Central memory CD8-positive, alpha-beta T cell (primary cell): ENCODE measurements around the gene GGPS1.

Source experiments
- ATAC-seq: fragments of 150-1000 bp; cut with Tn5 transposase; replicated peaks from 2 replicates; pipeline ENCODE4 v1.10.0; 2022; ENCODE audit warnings: mild to moderate bottlenecking, moderate FRiP score, moderate number of reproducible peaks; ENCODE audit not compliant: poor library complexity, severe bottlenecking; ENCODE audit errors: extremely low read depth
- DNase-seq, 2 donors: peaks; one replicate each; pipeline ENCODE4 v3.0.0; 2021; ENCODE audit warnings: low spot score in 2 of 2
- H3K27ac Mint-ChIP-seq: one replicate; pipeline ENCODE4 v1.8.0; 2022; ENCODE audit warnings: low read depth, mild to moderate bottlenecking, moderate library complexity, mixed read lengths
- H3K27me3 Mint-ChIP-seq: one replicate; pipeline ENCODE4 v1.8.0; 2022; ENCODE audit warnings: mixed read lengths
- H3K36me3 Mint-ChIP-seq: one replicate; pipeline ENCODE4 v1.8.0; 2022; ENCODE audit warnings: mild to moderate bottlenecking, moderate library complexity, mixed read lengths; ENCODE audit not compliant: insufficient read depth
- H3K4me1 Mint-ChIP-seq: one replicate; pipeline ENCODE4 v1.8.0; 2022; ENCODE audit warnings: mixed read lengths
- H3K4me3 Mint-ChIP-seq: one replicate; pipeline ENCODE4 v1.8.0; 2022; ENCODE audit warnings: mild to moderate bottlenecking, moderate library complexity, mixed read lengths
- H3K9me3 Mint-ChIP-seq: one replicate; pipeline ENCODE4 v1.8.0; 2022; ENCODE audit warnings: mixed read lengths

Gene GGPS1

DNA sequence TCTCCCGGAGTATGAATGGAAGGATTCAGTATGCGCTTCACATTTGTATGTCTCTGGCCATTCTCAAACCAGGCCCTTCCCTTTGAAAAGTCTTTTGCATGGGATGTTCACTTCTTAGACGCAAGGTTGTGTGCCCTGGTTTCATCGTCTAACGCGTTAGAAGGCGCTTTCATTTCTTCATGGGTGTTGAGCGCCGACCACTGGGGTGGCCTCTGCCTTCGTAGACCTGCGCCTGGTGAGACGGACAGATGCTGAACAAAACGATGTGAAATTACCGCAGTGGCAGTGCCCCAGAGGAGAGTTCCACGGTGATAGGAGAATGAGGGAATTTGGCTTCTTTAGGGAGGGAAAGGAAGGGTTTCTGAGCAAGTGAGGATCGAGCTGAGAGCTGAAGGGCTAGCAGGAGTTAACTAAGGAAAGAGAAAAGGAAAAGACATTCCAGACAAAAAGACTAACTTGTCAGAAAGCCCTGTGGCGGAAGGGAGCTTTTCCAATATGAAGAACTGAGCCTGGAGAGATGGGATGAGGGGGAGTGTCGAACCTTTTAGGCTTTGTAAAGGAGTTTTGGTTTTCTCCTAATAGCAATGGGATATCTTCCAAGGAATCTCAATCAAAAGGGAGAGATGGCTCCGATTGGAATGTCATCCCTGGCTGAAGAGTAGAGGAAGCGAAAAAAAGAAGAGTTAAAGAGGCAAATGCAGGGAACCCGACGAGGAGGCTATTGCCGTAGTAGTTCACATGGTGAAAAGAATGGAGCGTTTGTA is 951 bp downstream of the GGPS1 start:
- Mint-ChIP-seq H3K9me3 (no peaks in the 10 kb centered on the region), H3K36me3 (peaks cover 25% of the 10 kb centered on the region), H3K27me3 (no peaks in the 10 kb centered on the region), H3K4me1 (peaks cover 35% of the 10 kb centered on the region), H3K4me3 (no peak overlapping the region), H3K27ac (no peak overlapping the region)
- DNase-seq = peak in 1 of 2 donors; percentile 58
- peak; percentile 24 for ATAC-seq

DNA sequence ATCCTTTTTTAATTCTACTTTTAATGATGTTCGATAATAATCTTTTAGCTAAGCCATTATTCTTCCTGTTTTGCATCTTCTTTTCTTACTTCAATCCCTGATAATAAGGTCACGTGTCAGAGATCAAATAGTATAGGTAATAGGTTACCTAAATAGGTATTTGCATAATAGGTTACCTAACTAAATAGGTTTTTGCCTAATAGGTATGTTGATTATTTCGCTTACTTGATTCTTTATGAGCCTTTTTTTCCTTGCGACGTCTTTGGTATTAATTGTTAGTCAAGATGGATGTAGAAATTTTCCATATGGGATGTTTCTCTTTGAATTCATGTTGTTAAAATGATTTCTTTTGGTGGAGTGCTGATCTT is 2.5 kb downstream of the GGPS1 start:
- no peak overlapping the region for H3K27ac Mint-ChIP-seq
- peaks cover 23% of the 10 kb centered on the region for H3K36me3 Mint-ChIP-seq
- H3K9me3 Mint-ChIP-seq = no peaks in the 10 kb centered on the region
- ATAC-seq (no peak), DNase-seq (no peak)
- H3K4me3 Mint-ChIP-seq = no peak overlapping the region
- peaks cover 35% of the 10 kb centered on the region for H3K4me1 Mint-ChIP-seq
- H3K27me3 Mint-ChIP-seq = no peaks in the 10 kb centered on the region

- Mint-ChIP-seq H3K4me3 (no peak overlapping the region), H3K9me3 (no peaks in the 10 kb centered on the region), H3K36me3 (peaks cover 23% of the 10 kb centered on the region), H3K27ac (no peak overlapping the region), H3K4me1 (peaks cover 30% of the 10 kb centered on the region), H3K27me3 (no peaks in the 10 kb centered on the region)
- ATAC-seq = no peak
- no peak for DNase-seq
Observed at GRCh38 chr1:235331401-235331800, 3.0 kb downstream of the GGPS1 start.

GRCh38 chr1:235336903-235337302 is 8.5 kb downstream of the GGPS1 start:
- Mint-ChIP-seq H3K4me3 (peak overlapping the region; percentile 74), H3K27ac (peak overlapping the region; percentile 90)

DNA sequence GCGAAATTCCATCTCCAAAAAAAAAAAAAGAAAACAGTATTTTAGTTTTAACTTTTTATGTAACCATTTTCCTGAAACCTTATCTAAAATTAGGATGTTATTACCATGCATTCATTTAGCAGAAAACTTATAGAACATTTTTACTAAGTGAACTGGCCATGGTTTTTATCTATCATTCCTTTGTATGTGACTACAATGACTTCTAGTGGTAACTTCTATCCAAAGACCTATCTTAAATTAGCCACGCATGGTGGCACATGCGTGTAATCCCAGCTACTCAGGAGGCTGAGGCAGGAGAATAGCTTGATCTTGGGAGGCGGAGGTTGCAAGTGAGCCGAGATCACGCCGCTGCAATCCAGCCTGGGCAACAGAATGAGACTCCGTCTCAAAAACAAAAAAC is 11.4 kb downstream of the GGPS1 start:
- Mint-ChIP-seq H3K27ac (peak overlapping the region; percentile 49), H3K27me3 (no peaks in the 10 kb centered on the region), H3K4me3 (no peak overlapping the region), H3K9me3 (no peaks in the 10 kb centered on the region), H3K4me1 (peaks cover 9% of the 10 kb centered on the region), H3K36me3 (peaks cover 45% of the 10 kb centered on the region)
- no peak for ATAC-seq
- no peak for DNase-seq

More at GRCh38 chr1:235336903-235337302, 8.5 kb downstream of the GGPS1 start:
- Mint-ChIP-seq H3K9me3 (no peaks in the 10 kb centered on the region), H3K27me3 (no peaks in the 10 kb centered on the region), H3K36me3 (peaks cover 32% of the 10 kb centered on the region), H3K4me1 (peaks cover 21% of the 10 kb centered on the region)
- peak; percentile 98 for ATAC-seq
- no peak for DNase-seq

GRCh38 chr1:235341334-235341733 is 13.0 kb downstream of the GGPS1 start:
- Mint-ChIP-seq H3K4me3 (no peak overlapping the region), H3K27me3 (no peaks in the 10 kb centered on the region), H3K27ac (no peak overlapping the region), H3K36me3 (peaks cover 45% of the 10 kb centered on the region), H3K9me3 (no peaks in the 10 kb centered on the region), H3K4me1 (peaks cover 15% of the 10 kb centered on the region)
- DNase-seq = no peak
- ATAC-seq = no peak

GRCh38 chr1:235342039-235342438 is 13.7 kb downstream of the GGPS1 start:
- DNase-seq (no peak), ATAC-seq (no peak)
- no peak overlapping the region for H3K4me3 Mint-ChIP-seq
- H3K27ac Mint-ChIP-seq = no peak overlapping the region
- peaks cover 41% of the 10 kb centered on the region for H3K36me3 Mint-ChIP-seq
- H3K4me1 Mint-ChIP-seq = peaks cover 9% of the 10 kb centered on the region
- no peaks in the 10 kb centered on the region for H3K9me3 Mint-ChIP-seq
- H3K27me3 Mint-ChIP-seq = no peaks in the 10 kb centered on the region

DNA sequence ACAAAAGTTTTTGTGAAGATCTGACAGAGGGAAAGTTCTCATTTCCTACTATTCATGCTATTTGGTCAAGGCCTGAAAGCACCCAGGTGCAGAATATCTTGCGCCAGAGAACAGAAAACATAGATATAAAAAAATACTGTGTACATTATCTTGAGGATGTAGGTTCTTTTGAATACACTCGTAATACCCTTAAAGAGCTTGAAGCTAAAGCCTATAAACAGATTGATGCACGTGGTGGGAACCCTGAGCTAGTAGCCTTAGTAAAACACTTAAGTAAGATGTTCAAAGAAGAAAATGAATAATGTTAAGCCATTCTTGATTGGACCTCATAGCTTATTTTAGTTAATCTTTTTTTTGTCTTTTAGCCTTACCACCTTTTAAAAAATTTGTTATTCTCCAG is 14.1 kb downstream of the GGPS1 start:
- peaks cover 41% of the 10 kb centered on the region for H3K36me3 Mint-ChIP-seq
- peaks cover 6% of the 10 kb centered on the region for H3K4me1 Mint-ChIP-seq
- ATAC-seq (no peak), DNase-seq (no peak)
- no peaks in the 10 kb centered on the region for H3K27me3 Mint-ChIP-seq
- H3K9me3 Mint-ChIP-seq = no peaks in the 10 kb centered on the region
- no peak overlapping the region for H3K27ac Mint-ChIP-seq
- no peak overlapping the region for H3K4me3 Mint-ChIP-seq

- H3K4me3 Mint-ChIP-seq = no peak overlapping the region
- H3K27ac Mint-ChIP-seq = no peak overlapping the region
- H3K27me3 Mint-ChIP-seq = no peaks in the 10 kb centered on the region
- peaks cover 41% of the 10 kb centered on the region for H3K36me3 Mint-ChIP-seq
- H3K9me3 Mint-ChIP-seq = no peaks in the 10 kb centered on the region
- no peak for ATAC-seq
- peaks cover 6% of the 10 kb centered on the region for H3K4me1 Mint-ChIP-seq
- DNase-seq = no peak
Observed at GRCh38 chr1:235343726-235344125, 15.4 kb downstream of the GGPS1 start.

DNA sequence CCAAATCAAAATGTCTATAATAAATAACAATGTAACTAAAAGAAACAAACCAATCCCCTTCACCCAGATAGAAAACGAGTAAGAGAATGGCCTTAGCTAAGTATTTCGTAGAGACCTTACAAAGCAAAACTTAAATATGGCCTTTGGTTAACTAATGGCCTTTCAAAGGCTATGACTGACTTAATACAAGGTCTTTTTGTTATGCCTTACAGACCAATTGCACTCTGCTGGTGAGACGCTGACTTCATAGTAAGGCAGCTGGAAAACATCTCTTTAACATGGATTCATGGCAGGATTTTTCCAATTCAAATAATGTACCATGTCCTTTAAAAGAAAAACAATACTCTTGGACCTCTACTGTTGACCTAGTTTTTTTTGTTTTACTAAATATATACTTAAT is 23.1 kb downstream of the GGPS1 start:
- DNase-seq = no peak
- H3K9me3 Mint-ChIP-seq = no peaks in the 10 kb centered on the region
- H3K27ac Mint-ChIP-seq = no peak overlapping the region
- H3K4me3 Mint-ChIP-seq = no peak overlapping the region
- ATAC-seq = no peak
- H3K36me3 Mint-ChIP-seq = peaks cover 6% of the 10 kb centered on the region
- H3K27me3 Mint-ChIP-seq = no peaks in the 10 kb centered on the region
- no peaks in the 10 kb centered on the region for H3K4me1 Mint-ChIP-seq

DNA sequence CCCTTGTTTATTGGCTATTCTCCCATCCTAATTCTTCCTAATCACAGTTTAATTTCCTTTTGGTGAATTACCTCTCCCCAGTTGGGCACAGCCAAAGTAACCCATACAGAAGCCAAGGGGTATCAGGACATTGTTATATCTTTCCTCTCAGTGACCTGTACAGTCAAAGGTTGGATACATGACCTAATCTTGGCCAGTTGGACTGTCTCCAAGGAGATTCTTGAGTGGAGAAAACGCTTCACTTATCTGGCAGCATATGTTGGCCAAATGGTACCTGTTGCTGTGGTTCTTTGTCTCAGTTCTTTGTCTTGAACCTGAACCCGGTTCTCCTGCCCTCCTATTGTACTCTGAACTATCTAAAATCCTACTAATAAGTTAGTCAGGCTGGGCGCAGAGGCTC is 23.5 kb downstream of the GGPS1 start:
- Mint-ChIP-seq H3K4me3 (no peak overlapping the region), H3K36me3 (peaks cover 6% of the 10 kb centered on the region), H3K4me1 (no peaks in the 10 kb centered on the region), H3K27me3 (no peaks in the 10 kb centered on the region), H3K9me3 (no peaks in the 10 kb centered on the region), H3K27ac (no peak overlapping the region)
- ATAC-seq = no peak
- DNase-seq = no peak

GRCh38 chr1:235357485-235358373 is 29.4 kb downstream of the GGPS1 start:
- no peak for ATAC-seq
- Mint-ChIP-seq H3K4me1 (no peaks in the 10 kb centered on the region), H3K4me3 (no peak overlapping the region), H3K36me3 (peaks cover 2% of the 10 kb centered on the region), H3K9me3 (no peaks in the 10 kb centered on the region), H3K27me3 (no peaks in the 10 kb centered on the region), H3K27ac (no peak overlapping the region)
- DNase-seq = no peak

DNA sequence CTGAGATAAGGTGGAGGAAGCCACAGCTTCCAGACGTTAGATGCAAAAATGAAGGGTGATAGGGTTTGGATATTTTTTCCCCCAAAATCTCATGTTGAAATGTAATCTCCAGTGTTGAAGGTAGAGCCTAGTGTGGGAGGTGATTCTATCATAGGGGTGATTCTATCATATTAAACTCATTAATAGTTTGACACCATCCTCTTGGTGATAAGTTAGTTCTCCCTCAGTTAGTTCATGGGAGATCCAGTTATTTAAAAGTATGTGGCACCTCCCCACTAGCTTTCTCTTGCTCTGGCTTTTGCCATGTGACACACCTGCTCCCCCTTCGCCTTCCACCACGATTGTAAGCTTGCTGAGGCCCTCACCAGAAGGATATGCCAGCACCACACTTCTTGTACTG is 30.5 kb downstream of the GGPS1 start:
- DNase-seq (no peak), ATAC-seq (no peak)
- Mint-ChIP-seq H3K36me3 (peaks cover 2% of the 10 kb centered on the region), H3K27ac (no peak overlapping the region), H3K4me3 (no peak overlapping the region), H3K4me1 (no peaks in the 10 kb centered on the region), H3K9me3 (no peaks in the 10 kb centered on the region), H3K27me3 (no peaks in the 10 kb centered on the region)
